ENCODE measurements around the gene UQCC3.
"Not testable (repeated sequence)": the region's sequence is repeated elsewhere in the genome, so short reads cannot be mapped to it uniquely, and the experiment has no call there.

UQCC3 gene

DNA sequence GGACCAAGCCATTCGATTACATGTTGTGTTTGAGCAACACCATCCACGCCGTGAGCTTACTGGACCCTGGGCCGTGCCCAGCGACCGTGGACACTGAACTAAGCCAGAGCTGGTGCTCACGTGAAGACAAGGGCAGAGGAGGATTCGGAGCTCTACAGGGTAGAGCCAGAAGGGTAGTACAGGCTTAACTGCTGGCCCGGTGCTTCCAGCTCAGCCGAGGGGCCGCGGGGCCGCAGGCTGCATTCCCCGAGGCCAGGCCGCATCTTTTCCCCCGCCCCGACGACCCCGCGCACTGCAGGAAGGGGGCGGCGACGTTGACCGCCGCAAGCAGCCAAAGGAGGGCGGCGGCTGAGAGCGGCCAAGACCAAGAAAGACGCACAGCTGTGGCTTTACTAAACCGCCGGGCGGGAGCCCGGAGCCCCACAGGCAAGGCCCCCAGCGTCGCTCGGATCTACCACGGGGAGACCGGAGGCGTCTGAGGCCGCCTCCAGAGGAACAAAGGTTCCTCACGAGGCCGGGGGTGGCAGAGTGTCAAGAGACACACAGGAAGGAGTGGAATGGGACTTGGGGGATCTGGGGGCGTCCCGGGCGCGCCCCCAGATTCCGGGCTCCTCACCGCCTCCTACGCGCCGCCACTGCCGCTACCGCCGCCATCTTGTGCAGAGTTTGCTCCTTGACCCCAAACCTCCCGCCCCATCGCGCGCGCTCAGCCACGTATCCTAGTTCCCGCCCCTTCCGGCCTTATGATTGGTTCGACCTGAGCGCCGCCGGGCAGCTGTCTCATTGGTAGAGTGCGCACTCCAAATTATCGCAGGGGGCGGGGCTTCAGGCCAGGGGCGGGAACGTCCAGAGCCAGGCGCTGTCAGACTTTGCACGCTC, 25.3 kb upstream of the UQCC3 start, which contains the start of gene GANAB:
Gene GANAB, minus strand, starts transcription at position 668 of the 879 bp plus-strand sequence. Its CDS starts 14 bp downstream, at position 654.
- TF ChIP-seq, protein P1, sequence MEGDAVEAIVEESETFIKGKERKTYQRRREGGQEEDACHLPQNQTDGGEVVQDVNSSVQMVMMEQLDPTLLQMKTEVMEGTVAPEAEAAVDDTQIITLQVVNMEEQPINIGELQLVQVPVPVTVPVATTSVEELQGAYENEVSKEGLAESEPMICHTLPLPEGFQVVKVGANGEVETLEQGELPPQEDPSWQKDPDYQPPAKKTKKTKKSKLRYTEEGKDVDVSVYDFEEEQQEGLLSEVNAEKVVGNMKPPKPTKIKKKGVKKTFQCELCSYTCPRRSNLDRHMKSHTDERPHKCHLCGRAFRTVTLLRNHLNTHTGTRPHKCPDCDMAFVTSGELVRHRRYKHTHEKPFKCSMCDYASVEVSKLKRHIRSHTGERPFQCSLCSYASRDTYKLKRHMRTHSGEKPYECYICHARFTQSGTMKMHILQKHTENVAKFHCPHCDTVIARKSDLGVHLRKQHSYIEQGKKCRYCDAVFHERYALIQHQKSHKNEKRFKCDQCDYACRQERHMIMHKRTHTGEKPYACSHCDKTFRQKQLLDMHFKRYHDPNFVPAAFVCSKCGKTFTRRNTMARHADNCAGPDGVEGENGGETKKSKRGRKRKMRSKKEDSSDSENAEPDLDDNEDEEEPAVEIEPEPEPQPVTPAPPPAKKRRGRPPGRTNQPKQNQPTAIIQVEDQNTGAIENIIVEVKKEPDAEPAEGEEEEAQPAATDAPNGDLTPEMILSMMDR (conservative IDR thresholded peaks at IDR 0.05; ENCODE audit: low read length): no peak
- peak within 1 kb of the TSS; percentile 75 for H3K4me3 ChIP-seq (ENCODE audit: low read length)
- DNase-seq (ENCODE audit: low read depth): peak; percentile 97

DNA sequence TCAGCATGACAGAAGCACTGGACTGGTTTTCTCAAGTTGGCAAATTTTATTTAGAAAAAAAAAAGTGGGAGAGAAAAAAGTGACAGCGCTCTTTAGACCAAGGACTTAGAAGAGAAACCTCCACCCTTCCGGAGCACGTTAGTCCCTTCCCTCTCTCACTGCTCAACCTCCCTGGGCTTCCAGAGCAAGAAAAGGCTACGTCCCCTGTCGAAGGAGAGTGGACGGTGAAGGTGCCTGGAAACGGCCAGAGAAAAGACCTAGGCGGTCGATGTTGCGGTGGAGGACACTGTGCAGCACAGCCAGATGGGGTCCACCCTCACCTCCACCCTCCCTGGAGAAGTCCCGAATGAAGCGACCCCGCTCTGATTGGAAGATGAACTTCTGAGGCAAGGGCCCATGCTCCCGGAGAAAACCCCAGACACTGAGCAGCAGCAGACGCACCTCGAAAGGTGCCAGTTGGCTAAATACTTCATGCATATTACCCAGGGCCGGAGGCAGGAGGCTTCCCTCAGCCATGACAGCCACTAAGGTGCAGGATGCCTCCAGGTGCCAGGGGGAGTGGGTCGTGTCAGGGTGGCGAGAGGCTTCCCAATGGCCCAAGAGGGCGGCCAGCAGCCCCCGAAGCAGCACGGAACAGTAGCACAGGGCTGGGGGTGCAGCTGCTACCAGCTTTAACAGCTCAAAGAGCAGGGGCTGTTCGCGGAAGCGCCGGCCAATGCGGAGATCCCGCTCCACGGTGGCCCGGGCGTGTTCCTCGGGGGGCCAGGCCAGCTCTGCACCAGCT, 24.5 kb upstream of the UQCC3 start:
- no peak for DNase-seq (ENCODE audit: low read depth)
- H3K4me3 ChIP-seq (ENCODE audit: low read length): peak overlapping the region; percentile 24; the same call in 1 of the 2 replicates
- TF ChIP-seq, protein P1 (conservative IDR thresholded peaks at IDR 0.05; ENCODE audit: low read length): no peak

DNA sequence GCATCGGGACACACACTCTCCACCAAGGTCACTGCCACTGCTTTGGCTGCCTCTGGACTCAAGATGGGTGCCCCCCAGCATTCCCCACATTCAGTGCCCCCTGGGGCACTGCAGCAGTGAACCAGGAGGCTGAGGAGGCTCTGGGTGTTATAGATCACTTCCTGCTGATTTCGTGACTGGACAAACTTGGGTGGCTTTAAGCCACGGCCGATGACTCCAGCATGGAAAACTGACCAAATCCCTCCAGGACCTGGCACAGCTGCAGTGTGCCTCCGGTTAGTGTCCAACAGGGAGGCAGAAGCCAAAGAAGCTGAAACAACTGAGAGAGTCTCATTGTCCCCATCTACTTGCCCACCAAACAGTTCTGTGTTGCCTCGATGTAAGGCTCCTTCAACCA, 23.9 kb upstream of the UQCC3 start:
- DNase-seq (ENCODE audit: low read depth): no peak
- TF ChIP-seq, protein P1 (conservative IDR thresholded peaks at IDR 0.05; ENCODE audit: low read length): no peak
- no peak overlapping the region for H3K4me3 ChIP-seq (ENCODE audit: low read length)

DNA sequence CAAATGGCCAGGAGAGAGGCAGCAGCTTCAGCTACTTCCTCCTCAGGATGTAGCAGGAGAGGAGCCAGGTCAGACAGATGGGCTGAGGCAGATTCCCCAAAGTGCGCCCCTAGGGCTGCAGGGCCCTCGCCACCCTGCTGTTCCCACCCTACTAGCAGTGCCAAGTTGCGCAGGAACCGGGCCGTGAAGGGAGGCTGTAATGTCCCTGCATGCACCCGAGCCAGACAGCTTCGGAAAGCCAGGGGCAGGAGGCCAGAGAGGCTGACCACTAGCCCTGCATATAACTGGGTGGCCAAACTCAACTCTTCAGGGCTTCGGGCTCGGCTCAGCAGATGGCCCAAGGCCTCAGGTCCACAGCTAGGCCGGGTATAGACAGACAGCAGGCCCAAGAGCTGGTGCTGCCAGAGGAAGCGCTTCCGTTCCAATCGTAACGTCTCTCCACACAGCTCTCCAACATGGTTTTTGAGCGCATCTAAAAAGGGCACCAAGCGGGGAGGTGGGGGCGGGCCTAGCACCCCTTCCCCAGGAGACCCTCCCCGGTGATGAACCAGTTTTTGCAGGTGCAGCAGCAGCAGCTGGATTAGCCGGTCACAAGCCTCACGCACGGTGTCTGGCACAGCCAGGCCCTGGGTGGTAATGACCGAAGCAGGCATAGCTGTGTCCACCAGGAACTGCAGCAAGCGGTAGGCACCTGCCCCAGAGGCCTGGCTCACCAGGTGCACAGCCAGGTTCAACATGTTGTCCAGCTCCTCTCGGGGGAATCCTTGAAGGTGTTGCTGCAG, 23.1 kb upstream of the UQCC3 start:
- no peak overlapping the region for H3K4me3 ChIP-seq (ENCODE audit: low read length)
- no peak for DNase-seq (ENCODE audit: low read depth)
- TF ChIP-seq, protein P1 (conservative IDR thresholded peaks at IDR 0.05; ENCODE audit: low read length): no peak

DNA sequence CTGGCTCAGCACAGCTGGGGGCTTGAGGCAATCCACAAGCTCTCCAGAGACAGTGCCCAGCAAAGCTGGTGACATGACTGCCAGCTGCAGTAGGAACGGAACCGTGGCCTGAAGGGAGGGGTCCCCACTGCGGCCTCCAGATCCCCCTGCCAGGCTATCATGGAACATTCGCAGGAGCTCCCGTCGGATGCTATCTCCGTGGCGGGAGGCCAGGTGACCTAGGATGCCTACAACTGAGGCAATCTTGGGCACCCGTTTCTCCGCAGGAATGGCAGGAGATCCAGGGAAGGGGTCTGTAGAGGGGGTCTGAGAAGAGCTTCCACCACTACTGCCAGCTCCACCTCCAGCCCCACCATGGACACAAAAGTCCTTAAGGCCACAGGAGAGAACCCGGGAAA, 22.5 kb upstream of the UQCC3 start:
- TF ChIP-seq, protein P1 (conservative IDR thresholded peaks at IDR 0.05; ENCODE audit: low read length): no peak
- no peak overlapping the region for H3K4me3 ChIP-seq (ENCODE audit: low read length)
- DNase-seq (ENCODE audit: low read depth): no peak

DNA sequence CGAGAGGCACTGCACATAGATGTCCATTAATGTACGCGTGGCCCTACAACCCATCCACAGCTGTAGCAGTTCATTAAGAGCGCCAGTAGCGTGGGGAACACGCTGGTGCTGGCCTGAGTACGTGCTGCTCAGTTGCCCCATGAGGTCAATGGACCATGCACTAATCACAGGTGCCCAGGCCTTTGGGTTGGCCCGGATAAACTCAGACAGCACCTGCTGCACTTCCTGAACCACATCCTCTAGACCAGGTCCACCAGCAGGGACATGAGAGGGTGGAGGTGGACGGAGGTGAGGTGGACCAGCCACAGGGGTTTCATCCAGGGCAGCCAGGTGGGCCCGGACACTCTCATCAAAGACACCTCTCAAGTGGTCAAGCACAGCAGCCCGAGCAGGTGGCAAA, 22.0 kb upstream of the UQCC3 start:
- H3K4me3 ChIP-seq (ENCODE audit: low read length): no peak overlapping the region
- TF ChIP-seq, protein P1 (conservative IDR thresholded peaks at IDR 0.05; ENCODE audit: low read length): no peak
- no peak for DNase-seq (ENCODE audit: low read depth)

DNA sequence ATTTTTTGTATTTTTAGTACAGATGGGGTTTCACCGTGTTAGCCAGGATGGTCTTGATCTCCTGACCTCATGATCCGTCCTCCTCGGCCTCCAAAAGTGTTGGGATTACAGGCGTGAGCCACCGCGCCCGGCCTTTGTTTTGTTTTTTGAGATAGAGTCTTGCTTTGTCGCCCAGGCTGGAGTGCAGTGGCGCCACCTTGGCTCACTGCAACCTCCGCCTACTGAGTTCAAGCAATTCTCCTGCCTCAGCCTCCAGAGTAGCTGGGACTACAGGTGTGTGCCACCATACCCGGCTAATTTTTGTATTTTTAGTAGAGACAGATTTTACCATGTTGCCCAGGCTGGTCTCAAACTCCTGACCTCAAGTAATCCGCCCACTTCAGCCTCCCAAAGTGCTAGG, 21.2 kb upstream of the UQCC3 start:
- H3K4me3 ChIP-seq (ENCODE audit: low read length); DNase-seq (ENCODE audit: low read depth): not testable (repeated sequence)

All from AG10803 (cell line).